ENCODE data around the gene UGT1A9. TPM values are rescaled to one million over a fixed set of nuclear protein-coding genes. Genes with fewer than 3 reads are reported as not detected.

The UGT1A9 gene
- total and polyA plus RNA-seq, 2 of the 4 experiments (the other 2 are of a cell fraction): not detected

DNA sequence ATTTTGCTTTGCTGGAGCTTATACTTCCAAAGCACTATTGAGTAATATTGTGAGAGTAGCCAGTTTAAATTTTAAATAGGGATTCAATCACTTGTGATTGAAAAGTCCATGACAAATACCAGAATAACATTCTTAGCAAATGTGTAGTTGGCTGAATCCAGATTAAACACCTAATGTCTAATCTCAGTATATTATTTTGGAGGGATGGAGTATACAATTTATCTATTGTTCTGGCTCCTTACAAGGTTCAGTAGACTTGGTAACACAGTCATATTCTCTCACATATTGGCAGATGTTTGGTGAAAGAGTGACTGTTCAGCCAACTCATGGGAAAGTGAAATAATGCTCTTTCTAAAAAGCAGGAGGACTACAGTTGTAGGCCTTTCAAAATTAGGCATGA, 2.2 kb downstream of the UGT1A9 start:
- Histone ChIP-seq H4K20me1 (ENCODE audit: insufficient read depth, low read length) (no peaks in the 10 kb centered on the region), H3K9me3 (ENCODE audit: control insufficient read depth, insufficient read depth, low read length) (no peaks in the 10 kb centered on the region), H4K8ac (ENCODE audit: low read depth in 2 of 2, low read length in 2 of 2) (no peak overlapping the region), H3K18ac (ENCODE audit: low read depth, low read length) (no peak overlapping the region), H3K4me3 (ENCODE audit: insufficient read depth, low read depth, low read length) (no peak overlapping the region), H2BK15ac (ENCODE audit: low read depth, low read length) (no peak overlapping the region), H3K27me3 (ENCODE audit: control insufficient read depth, insufficient read depth, low read length) (no peaks in the 10 kb centered on the region), H3K4me1 (ENCODE audit: control insufficient read depth, insufficient read depth, low read length) (no peaks in the 10 kb centered on the region), H3K36me3 (ENCODE audit: control insufficient read depth, insufficient read depth, low read length) (no peaks in the 10 kb centered on the region), H3K56ac (ENCODE audit: extremely low read depth, insufficient read depth, low read length) (no peak overlapping the region), H3K27ac (ENCODE audit: insufficient read depth, low read length) (no peak overlapping the region), H2BK5ac (ENCODE audit: low read depth, low read length, poor library complexity, severe bottlenecking) (no peak overlapping the region), H3K79me1 (ENCODE audit: low read depth in 1 of 2, low read length in 2 of 2) (no peaks in the 10 kb centered on the region), H2AK5ac (ENCODE audit: low read depth, low read length) (no peak overlapping the region), H3K9me1 (ENCODE audit: insufficient read depth, low read length) (no peaks in the 10 kb centered on the region), H2BK20ac (ENCODE audit: low read depth, low read length) (no peak overlapping the region), H2BK120ac (ENCODE audit: low read depth, low read length) (no peak overlapping the region), H3K14ac (replicated peaks; ENCODE audit: low read depth, low read length) (no peak overlapping the region), H3K4ac (ENCODE audit: low read depth, low read length) (no peak overlapping the region), H2AK9ac (replicated peaks; ENCODE audit: low read depth, low read length, poor library complexity) (no peak overlapping the region), H3K23ac (ENCODE audit: low read depth, low read length) (no peak overlapping the region), H4K91ac (ENCODE audit: insufficient read depth, low read depth, low read length) (no peak overlapping the region), H3K9ac (ENCODE audit: low read depth, low read length) (no peak overlapping the region), H3K4me2 (ENCODE audit: low read depth, low read length) (no peak overlapping the region), H2AFZ (replicated peaks; ENCODE audit: low read length, poor library complexity) (no peak overlapping the region), H4K5ac (ENCODE audit: low read depth, low read length) (no peak overlapping the region)
- ChIA-PET CTCF (no interaction called here), POLR2A (ENCODE audit: unreplicated experiment) (no interaction called here)
- intact Hi-C loops (cut with micrococcal nuclease) (no loop called here), in situ Hi-C loops (cut with MboI; ENCODE audit: low sequenced_read_pairs) (no loop called here), dilution Hi-C loops (cut with HindIII; ENCODE audit: low sequenced_read_pairs, unreplicated experiment) (no loop called here)
- TF ChIP-seq CHD1 (IDR thresholded peaks at IDR 0.05; ENCODE audit: low read depth, low read length) (no peak), MXI1 (IDR thresholded peaks at IDR 0.05; ENCODE audit: borderline replicate concordance, low read depth, low read length) (no peak), SMC3 (IDR thresholded peaks at IDR 0.05; ENCODE audit: low read depth, low read length) (no peak)
- TF ChIP-seq, protein P1, sequence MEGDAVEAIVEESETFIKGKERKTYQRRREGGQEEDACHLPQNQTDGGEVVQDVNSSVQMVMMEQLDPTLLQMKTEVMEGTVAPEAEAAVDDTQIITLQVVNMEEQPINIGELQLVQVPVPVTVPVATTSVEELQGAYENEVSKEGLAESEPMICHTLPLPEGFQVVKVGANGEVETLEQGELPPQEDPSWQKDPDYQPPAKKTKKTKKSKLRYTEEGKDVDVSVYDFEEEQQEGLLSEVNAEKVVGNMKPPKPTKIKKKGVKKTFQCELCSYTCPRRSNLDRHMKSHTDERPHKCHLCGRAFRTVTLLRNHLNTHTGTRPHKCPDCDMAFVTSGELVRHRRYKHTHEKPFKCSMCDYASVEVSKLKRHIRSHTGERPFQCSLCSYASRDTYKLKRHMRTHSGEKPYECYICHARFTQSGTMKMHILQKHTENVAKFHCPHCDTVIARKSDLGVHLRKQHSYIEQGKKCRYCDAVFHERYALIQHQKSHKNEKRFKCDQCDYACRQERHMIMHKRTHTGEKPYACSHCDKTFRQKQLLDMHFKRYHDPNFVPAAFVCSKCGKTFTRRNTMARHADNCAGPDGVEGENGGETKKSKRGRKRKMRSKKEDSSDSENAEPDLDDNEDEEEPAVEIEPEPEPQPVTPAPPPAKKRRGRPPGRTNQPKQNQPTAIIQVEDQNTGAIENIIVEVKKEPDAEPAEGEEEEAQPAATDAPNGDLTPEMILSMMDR (conservative IDR thresholded peaks at IDR 0.05; ENCODE audit: low read depth, low read length): no peak
- ATAC-seq (ENCODE audit: low read depth): no peak
- no peak for DNase-seq
- no TSS peak for BruUV-seq (replicated peaks)
